H1 (cell line): Measurements from ENCODE around the gene DTX3. TPM values are rescaled to one million over a fixed set of nuclear protein-coding genes. Genes with fewer than 3 reads are reported as not detected.
A peak's percentile ranks its signal among the peaks of the same experiment; 100 is the strongest.

ENCODE experiments used
- CTCF ChIA-PET: fragments of 300-600 bp; sonication (Branson Sonifier 250); formaldehyde crosslinking; loops from one replicate; lab custom pipeline; 2021; ENCODE audit not compliant: partially characterized antibody; lab: Charles Lee
- POLR2A ChIA-PET: fragments of 300-600 bp; sonication (Branson Sonifier 250); formaldehyde crosslinking; loops from one replicate; lab custom pipeline; 2021; ENCODE audit warnings: inconsistent platforms; ENCODE audit not compliant: partially characterized antibody; lab: Charles Lee
- DNase-seq, 2 experiments: peaks; one replicate each; pipeline versions ENCODE4 v3.0.0 to v3.0.0-alpha.2; 2010 to 2022; ENCODE audit warnings: low spot score in 2 of 2, low read depth in 1 of 2, mixed read lengths in 1 of 2
- FAIRE-seq: peaks from 2 replicates; lab custom pipeline; 2011; peaks lifted over from hg19 to GRCh38; lab: Jason Lieb, UNC
- H2AFZ ChIP-seq: 2 replicates; pipeline ENCODE4 v1.8.1; 2012; ENCODE audit warnings: low read length, inconsistent platforms
- H2AK5ac ChIP-seq: 2 replicates; pipeline ENCODE4 v1.6.1; 2013; ENCODE audit warnings: low read depth, low read length
- H2BK120ac ChIP-seq: replicated peaks from 2 replicates; pipeline ENCODE3; 2013; ENCODE audit warnings: low read depth, low read length, inconsistent platforms
- H2BK12ac ChIP-seq: 2 replicates; pipeline ENCODE4 v1.6.1; 2013; ENCODE audit warnings: low read depth, low read length
- H2BK15ac ChIP-seq: 2 replicates; pipeline ENCODE4 v1.6.1; 2013; ENCODE audit warnings: low read length
- H2BK20ac ChIP-seq: 2 replicates; pipeline ENCODE4 v1.6.1; 2013; ENCODE audit warnings: low read length
- H2BK5ac ChIP-seq: 2 replicates; pipeline ENCODE4 v1.6.1; 2013; ENCODE audit warnings: low read depth, low read length
- H3K14ac ChIP-seq: 2 replicates; pipeline ENCODE4 v1.6.1; 2013; ENCODE audit warnings: inconsistent platforms; ENCODE audit not compliant: insufficient read length
- H3K18ac ChIP-seq: 2 replicates; pipeline ENCODE4 v1.6.1; 2013; ENCODE audit warnings: low read length; ENCODE audit errors: extremely low read depth
- H3K23ac ChIP-seq: 2 replicates; pipeline ENCODE4 v1.6.1; 2013; ENCODE audit warnings: inconsistent platforms; ENCODE audit not compliant: insufficient read length
- H3K23me2 ChIP-seq: 2 replicates; pipeline ENCODE4 v1.6.1; 2013; ENCODE audit warnings: low read depth, low read length
- H3K27ac ChIP-seq: 2 replicates; pipeline ENCODE4 v1.6.1; 2011; ENCODE audit warnings: low read depth, low read length, inconsistent platforms
- H3K27me3 ChIP-seq, 4 experiments: replicated peaks in 1 of 4; 1 replicate in 1 of 4; 2 replicates in 3 of 4; pipeline versions ENCODE4 v1.6.1 to v1.8.1; 2011 to 2013; ENCODE audit warnings: low read length in 3 of 4, mild to moderate bottlenecking in 3 of 4, inconsistent platforms in 2 of 4, mixed read lengths in 2 of 4, moderate library complexity in 1 of 4; ENCODE audit not compliant: control insufficient read depth in 3 of 4, insufficient read depth in 3 of 4; ENCODE audit errors: extremely low read depth in 1 of 4
- H3K36me3 ChIP-seq, 4 experiments: 2 replicates each; pipeline versions ENCODE4 v1.6.1 to v1.8.1; 2011 to 2013; ENCODE audit warnings: mild to moderate bottlenecking in 4 of 4, low read length in 3 of 4, moderate library complexity in 2 of 4, control low read depth in 1 of 4, inconsistent platforms in 1 of 4; ENCODE audit not compliant: insufficient read depth in 4 of 4, control insufficient read depth in 2 of 4
- H3K4ac ChIP-seq: replicated peaks from 2 replicates; pipeline ENCODE3; 2013; ENCODE audit warnings: low read length, low read depth, mixed read lengths, inconsistent platforms; ENCODE audit not compliant: insufficient read length
- H3K4me1 ChIP-seq, 4 experiments: replicated peaks in 1 of 4; 1 replicate in 1 of 4; 2 replicates in 3 of 4; pipeline versions ENCODE4 v1.6.1 to v1.8.1; 2011 to 2013; ENCODE audit warnings: low read length in 3 of 4, inconsistent platforms in 2 of 4, mixed read lengths in 1 of 4; ENCODE audit not compliant: insufficient read depth in 4 of 4, control insufficient read depth in 3 of 4
- H3K4me2 ChIP-seq, 2 experiments: 2 replicates each; pipeline versions ENCODE4 v1.6.1 to v1.8.1; 2011 to 2013; ENCODE audit warnings: low read depth in 2 of 2, low read length in 2 of 2, control low read depth in 1 of 2, inconsistent platforms in 1 of 2, mild to moderate bottlenecking in 1 of 2; ENCODE audit not compliant: insufficient read depth in 1 of 2
- H3K4me3 ChIP-seq, 4 experiments: fragments of 200-600, 300-600 bp in 1 of 4; sonication (generic), shearing (Covaris generic), sonication (Bioruptor Twin) in 1 of 4; 2 replicates each; pipeline versions ENCODE4 v1.5.1 to v1.8.1; 2011 to 2016; ENCODE audit warnings: low read length in 4 of 4, low read depth in 3 of 4, control low read depth in 2 of 4, inconsistent platforms in 2 of 4, mild to moderate bottlenecking in 2 of 4, mixed read lengths in 1 of 4, moderate library complexity in 1 of 4; ENCODE audit not compliant: insufficient read depth in 2 of 4; ENCODE audit errors: extremely low read depth in 1 of 4
- H3K56ac ChIP-seq: replicated peaks from 2 replicates; pipeline ENCODE3; 2013; ENCODE audit warnings: low read depth, mild to moderate bottlenecking, mixed read lengths, low read length, inconsistent platforms; ENCODE audit not compliant: insufficient read length
- H3K79me1 ChIP-seq: 2 replicates; pipeline ENCODE4 v1.6.1; 2013; ENCODE audit warnings: low read depth, low read length, control low read depth
- H3K79me2 ChIP-seq, 2 experiments: 2 replicates each; pipeline versions ENCODE4 v1.6.1 to v1.8.1; 2012 to 2013; ENCODE audit warnings: low read length in 2 of 2, mild to moderate bottlenecking in 2 of 2, inconsistent platforms in 1 of 2; ENCODE audit not compliant: insufficient read depth in 2 of 2, control insufficient read depth in 1 of 2
- H3K9ac ChIP-seq, 4 experiments: replicated peaks in 1 of 4; 1 replicate in 1 of 4; 2 replicates in 3 of 4; pipeline versions ENCODE4 v1.6.1 to v1.8.1; 2011 to 2013; ENCODE audit warnings: low read depth in 3 of 4, low read length in 3 of 4, control low read depth in 2 of 4, mild to moderate bottlenecking in 2 of 4, moderate library complexity in 2 of 4, inconsistent platforms in 1 of 4; ENCODE audit errors: extremely low read depth in 1 of 4
- H3K9me3 ChIP-seq, 2 experiments: 2 replicates each; pipeline versions ENCODE4 v1.6.1 to v1.8.1; 2012 to 2013; ENCODE audit warnings: mild to moderate bottlenecking in 2 of 2, moderate library complexity in 2 of 2, control low read depth in 1 of 2, inconsistent platforms in 1 of 2, low read depth in 1 of 2, low read length in 1 of 2, mixed read lengths in 1 of 2; ENCODE audit not compliant: insufficient read depth in 2 of 2
- H4K20me1 ChIP-seq, 2 experiments: replicated peaks in 1 of 2; 2 replicates each; pipeline versions ENCODE3 to v1.8.1; 2011 to 2013; ENCODE audit warnings: inconsistent platforms in 2 of 2, low read length in 2 of 2, mild to moderate bottlenecking in 1 of 2; ENCODE audit not compliant: insufficient read depth in 2 of 2, control insufficient read depth in 1 of 2
- H4K5ac ChIP-seq: 2 replicates; pipeline ENCODE4 v1.6.1; 2013; ENCODE audit warnings: low read length, low read depth, mixed read lengths, inconsistent platforms; ENCODE audit not compliant: insufficient read length
- H4K8ac ChIP-seq: 2 replicates; pipeline ENCODE4 v1.8.0; 2013; ENCODE audit warnings: mild to moderate bottlenecking, moderate library complexity, low read length, inconsistent platforms; ENCODE audit not compliant: insufficient read depth; ENCODE audit errors: extremely low read depth
- H4K91ac ChIP-seq: replicated peaks from 2 replicates; pipeline ENCODE3; 2013; ENCODE audit warnings: low read length, mixed read lengths, inconsistent platforms; ENCODE audit not compliant: insufficient read length
- CHD2 ChIP-seq: IDR thresholded peaks from 2 replicates; pipeline ENCODE4 v1.6.1; 2012; ENCODE audit warnings: low read length, improper control_type of control experiment
- CREB1 ChIP-seq: IDR thresholded peaks from 2 replicates; pipeline ENCODE4 v1.6.1; 2012; ENCODE audit warnings: inconsistent platforms
- HDAC2 ChIP-seq, 2 experiments: fragments of 300-600 bp in 1 of 2; sonication (generic) in 1 of 2; IDR thresholded peaks; 2 replicates each; pipeline ENCODE4 v1.6.1; 2011 to 2012; ENCODE audit warnings: low read depth in 2 of 2, low read length in 2 of 2, mild to moderate bottlenecking in 2 of 2, moderate library complexity in 2 of 2, borderline replicate concordance in 1 of 2, inconsistent platforms in 1 of 2
- MAX ChIP-seq: IDR thresholded peaks from 2 replicates; pipeline ENCODE4 v1.6.1; 2012; ENCODE audit warnings: inconsistent platforms
- PHF8 ChIP-seq: fragments of 200-600 bp; sonication (generic); conservative IDR thresholded peaks from 2 replicates; pipeline ENCODE4 v1.7.1; 2012; ENCODE audit warnings: low read depth, mild to moderate bottlenecking, inconsistent platforms, low read length, moderate library complexity
- RXRA ChIP-seq: IDR thresholded peaks from 2 replicates; pipeline ENCODE4 v1.6.1; 2011; ENCODE audit warnings: low read depth, mild to moderate bottlenecking, low read length, moderate library complexity; ENCODE audit not compliant: insufficient read depth
- SIN3A ChIP-seq, 2 experiments: IDR thresholded peaks in 1 of 2; conservative IDR thresholded peaks in 1 of 2; 2 replicates each; pipeline ENCODE4 v1.6.1; 2011 to 2012; ENCODE audit warnings: low read length in 2 of 2, improper control_type of control experiment in 1 of 2, low read depth in 1 of 2, mild to moderate bottlenecking in 1 of 2
- TAF1 ChIP-seq: IDR thresholded peaks from 2 replicates; pipeline ENCODE4 v1.6.1; 2011; ENCODE audit warnings: mild to moderate bottlenecking, low read depth, low read length
- WGBS, 2 experiments: shearing (Covaris generic) in 1 of 2; methylation state at CpG; one replicate each; pipeline versions ENCODE4 v1.1.6 to v1.1.7; 2013 to 2015; ENCODE audit warnings: low lambda C conversion rate in 2 of 2, mixed read lengths in 2 of 2, inconsistent platforms in 1 of 2, low coverage in 1 of 2, missing lambda C conversion rate in 1 of 2; ENCODE audit not compliant: insufficient replicate concordance in 2 of 2, insufficient coverage in 1 of 2, insufficient read length in 1 of 2; ENCODE audit errors: extremely low coverage in 1 of 2, missing lambda C conversion rate in 1 of 2; 5-methylcytosine and 5-hydroxymethylcytosine counted together
- polyA plus RNA-seq, 7 experiments: library from polyadenylated mRNA; depleted of rRNA in 3 of 7; stranded (reverse) in 5 of 7; unstranded in 2 of 7; fragments of >200 nt in 5 of 7; fragments of 200-250 nt in 2 of 7; gene quantifications; 1 replicate in 5 of 7; 2 replicates in 1 of 7; 4 replicates in 1 of 7; pipeline versions ENCODE4 v1.2.1 to v1.2.3, GENCODE V29; 2011 to 2013; ENCODE audit warnings: missing spikeins in 2 of 7, mixed read lengths in 2 of 7
- total RNA-seq: library from RNA; stranded (reverse); fragmentation: NEBNext Ultra II Directional; extraction: Animal tissue kit (Norgen Biotek cat#: 25700); gene quantifications from 2 replicates; pipeline ENCODE4 v1.2.1, GENCODE V29; 2021

DTX3 gene
- total and polyA plus RNA-seq, 2 of the 8 experiments (the other 6 are each of a cell fraction or from before 2014, with no cell fraction given): 41.8 to 92.5 TPM

GRCh38 chr12:57611108-57611826, 6.6 kb downstream of the DTX3 start, which contains the start of gene ARHGEF25:
Gene ARHGEF25 (plus strand): TSS chr12:57611435. CDS start chr12:57611895, 460 bp downstream.
- DNase-seq: peak in 1 of 2 experiments; percentile 83
- H3K79me1 ChIP-seq: no peaks in the 10 kb centered on the region
- H3K4me3 ChIP-seq: peak within 1 kb of the TSS; percentile 50 to 73 (median 56)
- WGBS, 2 experiments: 0% methylated on average over 1 of the region's 55 CpGs; no CpG with 5 or more reads in 1 of the 2 experiments
- no peak within 1 kb of the TSS for H2BK120ac ChIP-seq
- H2AFZ ChIP-seq: no peak within 1 kb of the TSS
- no peaks in the 10 kb centered on the region for H3K9me3 ChIP-seq
- H3K23ac ChIP-seq: no peak within 1 kb of the TSS
- H4K20me1 ChIP-seq: peaks cover 0 to 6% of the 10 kb centered on the region in 2 experiments
- H3K4me1 ChIP-seq: peaks cover 8 to 17% (median 12%) of the 10 kb centered on the region in 4 experiments
- H2BK20ac ChIP-seq: no peak within 1 kb of the TSS
- H3K56ac ChIP-seq: peak within 1 kb of the TSS; percentile 6
- H2AK5ac ChIP-seq: no peak within 1 kb of the TSS
- POLR2A ChIA-PET: interaction anchor here (0.9 to 6.8 kb wide), 12 partner anchors 9 to 137 kb away, joined by 3 to 45 read pairs (median 6); partner anchors contain the start of genes PIP4K2C and TSPAN31
- no peak within 1 kb of the TSS; the same call in 1 of the 2 replicates for H4K8ac ChIP-seq
- peak within 1 kb of the TSS; percentile 60 for H3K18ac ChIP-seq
- CTCF ChIA-PET: interaction anchor here (0.6 to 12.5 kb wide), 9 partner anchors 8 to 384 kb away, joined by 3 to 124 read pairs (median 3); partner anchors contain the start of genes B4GALNT1 and CTDSP2
- no peak for FAIRE-seq
- peak within 1 kb of the TSS; percentile 1 for H4K5ac ChIP-seq
- no peak within 1 kb of the TSS; a peak in 1 of 7 replicates for H3K9ac ChIP-seq
- peaks cover 4 to 59% (median 47%) of the 10 kb centered on the region in 4 experiments for H3K27me3 ChIP-seq
- H3K14ac ChIP-seq: no peak within 1 kb of the TSS
- H3K36me3 ChIP-seq: peaks cover 0 to 5% (median 3%) of the 10 kb centered on the region in 4 experiments; a peak in 3 of 8 replicates
- H3K4me2 ChIP-seq: peak within 1 kb of the TSS; percentile 88 to 97
- TF ChIP-seq TAF1 (0 out of 2 replicates have a peak, but pooled peaks have one; percentile 28), HDAC2 (IDR thresholded peaks at IDR 0.05; ENCODE audit: borderline replicate concordance in 1 of 2, low read depth in 2 of 2, low read length in 2 of 2) (peak in 1 of 2 experiments; percentile 30; a peak in 1 of 4 replicates), CREB1 (0 out of 2 replicates have a peak, but pooled peaks have one; percentile 24), MAX (peak; percentile 57), SIN3A (conservative IDR thresholded peaks at IDR 0.05 in 1 of 2, IDR thresholded peaks at IDR 0.05 in 1 of 2; ENCODE audit: low read depth in 1 of 2, low read length in 2 of 2) (0 out of 4 replicates have a peak, but pooled peaks of 1 of the 2 experiments have one; percentile 53), PHF8 (peak; percentile 50; the same call in 1 of the 2 replicates), RXRA (no peak), CHD2 (no peak)
- TF ChIP-seq, all 59 proteins: peak for 6
- peaks cover 19% of the 10 kb centered on the region; the same call in 1 of the 2 replicates for H3K23me2 ChIP-seq
- H3K27ac ChIP-seq: no peak within 1 kb of the TSS
- no peaks in the 10 kb centered on the region for H3K79me2 ChIP-seq
- H2BK12ac ChIP-seq: no peak within 1 kb of the TSS
- H4K91ac ChIP-seq: no peak within 1 kb of the TSS
- no peak within 1 kb of the TSS; the same call in 1 of the 2 replicates for H2BK15ac ChIP-seq
- no peak within 1 kb of the TSS for H3K4ac ChIP-seq
- no peak within 1 kb of the TSS for H2BK5ac ChIP-seq
